ENCODE data around the gene CASTOR2. TPM values are rescaled to one million over a fixed set of nuclear protein-coding genes. Genes with fewer than 3 reads are reported as not detected.
"Not testable (repeated sequence)": the region's sequence is repeated elsewhere in the genome, so short reads cannot be mapped to it uniquely, and the experiment has no call there.

Gene CASTOR2
- total RNA-seq, 4 donors from 2014 or later: 7.7 to 22.7 (median 14.3) TPM

GRCh38 chr7:74988436-74988835, 23.9 kb downstream of the CASTOR2 start:
- not testable (repeated sequence) for DNase-seq (ENCODE audit: low spot score); ATAC-seq (ENCODE audit: low FRiP score)

GRCh38 chr7:74993121-74993520, 28.6 kb downstream of the CASTOR2 start:
- ATAC-seq (ENCODE audit: low FRiP score) (no peak), DNase-seq (ENCODE audit: low spot score) (no peak)
- no peak for TF ChIP-seq CTCF (IDR thresholded peaks at IDR 0.05)

GRCh38 chr7:74994869-74995543, 30.5 kb downstream of the CASTOR2 start:
- not testable (repeated sequence) for ATAC-seq (ENCODE audit: low FRiP score)

GRCh38 chr7:74996361-74996760, 31.9 kb downstream of the CASTOR2 start:
- not testable (repeated sequence) for ATAC-seq (ENCODE audit: low FRiP score); DNase-seq (ENCODE audit: low spot score)

More at GRCh38 chr7:74994869-74995543, 30.5 kb downstream of the CASTOR2 start:
- DNase-seq (ENCODE audit: low spot score): not testable (repeated sequence)

- not testable (repeated sequence) for ATAC-seq (ENCODE audit: low FRiP score); DNase-seq (ENCODE audit: low spot score)
These were observed 33.3 kb downstream of the CASTOR2 start for GRCh38 chr7:74997811-74998210.

- not testable (repeated sequence) for DNase-seq (ENCODE audit: low spot score); ATAC-seq (ENCODE audit: low FRiP score)
These were observed 36.9 kb downstream of the CASTOR2 start for GRCh38 chr7:75001356-75001755.

- no peak for ATAC-seq (ENCODE audit: low FRiP score)
- no peak for DNase-seq (ENCODE audit: low spot score)
- no peak for TF ChIP-seq CTCF (IDR thresholded peaks at IDR 0.05)
These were observed 45.5 kb downstream of the CASTOR2 start for GRCh38 chr7:75010036-75010435.

- no peak for TF ChIP-seq CTCF (IDR thresholded peaks at IDR 0.05)
- DNase-seq (ENCODE audit: low spot score) (no peak), ATAC-seq (ENCODE audit: low FRiP score) (no peak)
These were observed 53.3 kb downstream of the CASTOR2 start for GRCh38 chr7:75017832-75018231.

- no peak for ATAC-seq (ENCODE audit: low FRiP score)
- no peak for TF ChIP-seq CTCF (IDR thresholded peaks at IDR 0.05)
- no peak for DNase-seq (ENCODE audit: low spot score)
These were observed 54.3 kb downstream of the CASTOR2 start for GRCh38 chr7:75018570-75019364.

Data from omental fat pad (tissue), 4 donors.